Upper lobe of left lung (tissue), 6 donors: ENCODE results near the gene TSSK2. TPM values are rescaled to one million over a fixed set of nuclear protein-coding genes. Genes with fewer than 3 reads are reported as not detected.

Source experiments
- ATAC-seq, 2 donors: fragments of 200-7000 bp; cut with Tn5 transposase; one replicate each; pipeline ENCODE4 v1.9.1; 2022; ENCODE audit warnings: mild to moderate bottlenecking in 2 of 2, moderate library complexity in 2 of 2; ENCODE audit not compliant: low FRiP score in 2 of 2
- DNase-seq, 2 donors: peaks; one replicate each; pipeline ENCODE4 v3.0.0-alpha.2; 2019 to 2020
- H3K27ac ChIP-seq, 4 donors: fragments of 200-600 bp; sonication (generic); one replicate each; pipeline ENCODE4 v1.5.1; 2016 to 2019
- H3K27me3 ChIP-seq, 4 donors: fragments of 200-600 bp; sonication (generic); one replicate each; pipeline ENCODE4 v1.5.1; 2017 to 2019
- H3K36me3 ChIP-seq, 4 donors: fragments of 200-600 bp; sonication (generic); one replicate each; pipeline ENCODE4 v1.5.1; 2016 to 2019
- H3K4me1 ChIP-seq, 4 donors: fragments of 200-600 bp; sonication (generic); one replicate each; pipeline ENCODE4 v1.5.1; 2018 to 2019
- H3K4me3 ChIP-seq, 4 donors: fragments of 200-600 bp; sonication (generic); one replicate each; pipeline ENCODE4 v1.5.1; 2017 to 2019; ENCODE audit warnings: mild to moderate bottlenecking in 2 of 4, moderate library complexity in 1 of 4
- H3K9me3 ChIP-seq, 4 donors: fragments of 200-600 bp; sonication (generic); one replicate each; pipeline ENCODE4 v1.5.1; 2018 to 2019
- EP300 ChIP-seq, 4 donors: sonication (generic); formaldehyde crosslinking; IDR thresholded peaks; one replicate each; pipeline ENCODE4 v1.5.1; 2017; ENCODE audit warnings: antibody characterized with exemption in 4 of 4, control low read depth in 2 of 4
- POLR2A ChIP-seq, 4 donors: fragments of 450-650 bp; IDR thresholded peaks; one replicate each; pipeline ENCODE4 v1.5.1; 2016 to 2017; ENCODE audit warnings: antibody characterized with exemption in 4 of 4, mild to moderate bottlenecking in 2 of 4
- POLR2AphosphoS5 ChIP-seq, 2 donors: sonication (generic); formaldehyde crosslinking; IDR thresholded peaks; one replicate each; pipeline ENCODE4 v1.5.1; 2017; ENCODE audit warnings: antibody characterized with exemption in 2 of 2
- WGBS, 2 donors: methylation state at CpG; one replicate each; pipeline ENCODE4 v1.1.5; 2017 to 2018; 5-methylcytosine and 5-hydroxymethylcytosine counted together
- total RNA-seq, 6 donors: library from RNA; depleted of rRNA in 4 of 6; stranded (reverse); fragments of >200 nt in 4 of 6; gene quantifications; one replicate each; pipeline versions ENCODE4 v1.1.0 to v1.2.1, GENCODE V29; 2016 to 2021
- TF ChIP-seq, protein P1 (sequence below), 6 experiments: fragments of 450-650 bp in 4 of 6; fragments of 200-600 bp in 2 of 6; sonication (generic) in 2 of 6; IDR thresholded peaks; one replicate each; pipeline ENCODE4 v1.5.1; 2016 to 2019; ENCODE audit warnings: antibody characterized with exemption in 6 of 6
- donor health status: DM: no; HTN: no; CAD: no; lungs with moderate emphysema.
- donor health status: DM: no; HTN: yes; CAD: no; lungs with severe emphysema.

The TSSK2 gene
- total RNA-seq, 6 donors from 2014 or later, result not detected

DNA sequence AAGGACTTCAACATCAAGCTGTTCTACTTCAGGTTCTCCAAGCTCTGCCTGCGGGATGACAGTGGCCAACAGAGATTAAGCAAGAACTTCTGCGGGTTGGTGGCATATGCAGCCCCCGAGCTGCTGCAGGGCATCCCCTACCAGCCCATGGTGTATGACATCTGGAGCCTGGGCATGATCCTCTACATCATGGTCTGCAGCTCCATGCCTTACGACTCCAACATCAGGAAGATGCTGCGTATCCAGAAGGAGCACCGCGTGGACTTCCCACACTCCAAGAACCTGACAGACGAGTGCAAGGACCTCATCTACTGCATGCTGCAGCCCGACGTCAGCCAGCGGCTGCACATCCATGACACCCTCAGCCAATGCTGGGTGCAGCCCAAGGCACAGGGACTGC, 6.1 kb upstream of the TSSK2 start:
- no peak for TF ChIP-seq POLR2AphosphoS5 (IDR thresholded peaks at IDR 0.05)
- no peak for TF ChIP-seq EP300 (IDR thresholded peaks at IDR 0.05)
- no peak for TF ChIP-seq POLR2A (IDR thresholded peaks at IDR 0.05)
- TF ChIP-seq, protein P1, sequence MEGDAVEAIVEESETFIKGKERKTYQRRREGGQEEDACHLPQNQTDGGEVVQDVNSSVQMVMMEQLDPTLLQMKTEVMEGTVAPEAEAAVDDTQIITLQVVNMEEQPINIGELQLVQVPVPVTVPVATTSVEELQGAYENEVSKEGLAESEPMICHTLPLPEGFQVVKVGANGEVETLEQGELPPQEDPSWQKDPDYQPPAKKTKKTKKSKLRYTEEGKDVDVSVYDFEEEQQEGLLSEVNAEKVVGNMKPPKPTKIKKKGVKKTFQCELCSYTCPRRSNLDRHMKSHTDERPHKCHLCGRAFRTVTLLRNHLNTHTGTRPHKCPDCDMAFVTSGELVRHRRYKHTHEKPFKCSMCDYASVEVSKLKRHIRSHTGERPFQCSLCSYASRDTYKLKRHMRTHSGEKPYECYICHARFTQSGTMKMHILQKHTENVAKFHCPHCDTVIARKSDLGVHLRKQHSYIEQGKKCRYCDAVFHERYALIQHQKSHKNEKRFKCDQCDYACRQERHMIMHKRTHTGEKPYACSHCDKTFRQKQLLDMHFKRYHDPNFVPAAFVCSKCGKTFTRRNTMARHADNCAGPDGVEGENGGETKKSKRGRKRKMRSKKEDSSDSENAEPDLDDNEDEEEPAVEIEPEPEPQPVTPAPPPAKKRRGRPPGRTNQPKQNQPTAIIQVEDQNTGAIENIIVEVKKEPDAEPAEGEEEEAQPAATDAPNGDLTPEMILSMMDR (IDR thresholded peaks at IDR 0.05), result no peak
- Histone ChIP-seq H3K4me3 (no peak overlapping the region), H3K9me3 (no peaks in the 10 kb centered on the region), H3K36me3 (no peaks in the 10 kb centered on the region), H3K27ac (no peak overlapping the region), H3K4me1 (peaks cover 17 to 22% (median 20%) of the 10 kb centered on the region in 4 donors), H3K27me3 (no peaks in the 10 kb centered on the region)
- 89 to 96% methylated on average over 8 to 11 of the region's 11 CpGs for WGBS, 2 donors
- DNase-seq (no peak), ATAC-seq (no peak)

DNA sequence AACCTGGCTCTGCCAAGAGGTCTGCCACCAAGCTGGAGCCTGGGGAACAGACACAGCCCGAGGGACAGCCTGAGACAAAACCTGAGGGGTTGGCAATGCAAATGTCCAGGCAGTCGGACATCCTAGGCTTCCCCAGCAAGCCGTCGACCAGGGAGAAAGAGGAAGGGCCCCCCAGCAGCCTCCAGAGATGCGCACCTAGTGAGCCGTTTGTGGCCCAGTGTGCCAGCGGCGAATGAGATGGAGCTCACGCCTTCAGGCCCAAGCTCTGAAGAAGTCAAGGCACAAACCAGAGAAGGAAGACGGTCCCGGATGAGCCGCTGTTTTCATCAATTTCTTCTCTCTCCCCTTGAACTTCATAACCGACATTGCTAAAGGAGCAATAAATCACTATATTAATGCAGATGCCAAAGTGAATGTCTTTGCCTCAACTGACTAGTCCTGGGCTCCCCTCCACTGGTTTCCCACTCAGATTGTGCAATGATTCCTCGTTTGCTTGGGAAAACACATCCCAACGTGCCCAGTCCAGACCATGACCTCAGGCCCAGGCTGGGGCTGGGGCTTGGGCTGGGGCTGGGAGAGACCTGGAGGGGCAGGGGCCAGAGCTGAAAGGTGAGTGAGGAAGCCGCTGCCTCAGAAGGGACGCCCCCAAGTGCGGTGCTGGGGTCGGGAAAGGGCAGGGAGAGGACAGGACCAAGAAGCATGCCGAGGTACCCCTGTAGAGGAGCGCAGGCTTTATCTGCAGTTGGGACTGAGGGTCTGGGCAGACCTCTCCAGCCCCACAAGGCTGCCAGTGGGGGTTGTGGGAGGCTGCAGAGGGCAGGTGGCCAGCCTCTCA, 5.4 kb upstream of the TSSK2 start:
- no peak overlapping the region for H3K4me3 ChIP-seq
- H3K9me3 ChIP-seq, result no peaks in the 10 kb centered on the region
- no peaks in the 10 kb centered on the region for H3K27me3 ChIP-seq
- no peaks in the 10 kb centered on the region for H3K36me3 ChIP-seq
- H3K27ac ChIP-seq, result no peak overlapping the region
- TF ChIP-seq, protein P1 (IDR thresholded peaks at IDR 0.05), result no peak
- TF ChIP-seq EP300 (IDR thresholded peaks at IDR 0.05), result no peak
- no peak for TF ChIP-seq POLR2A (IDR thresholded peaks at IDR 0.05)
- TF ChIP-seq POLR2AphosphoS5 (IDR thresholded peaks at IDR 0.05), result no peak
- DNase-seq, result no peak
- H3K4me1 ChIP-seq, result peaks cover 10 to 15% (median 13%) of the 10 kb centered on the region in 4 donors
- 79 to 84% methylated on average over 21 of the region's 21 CpGs for WGBS, 2 donors
- no peak for ATAC-seq

DNA sequence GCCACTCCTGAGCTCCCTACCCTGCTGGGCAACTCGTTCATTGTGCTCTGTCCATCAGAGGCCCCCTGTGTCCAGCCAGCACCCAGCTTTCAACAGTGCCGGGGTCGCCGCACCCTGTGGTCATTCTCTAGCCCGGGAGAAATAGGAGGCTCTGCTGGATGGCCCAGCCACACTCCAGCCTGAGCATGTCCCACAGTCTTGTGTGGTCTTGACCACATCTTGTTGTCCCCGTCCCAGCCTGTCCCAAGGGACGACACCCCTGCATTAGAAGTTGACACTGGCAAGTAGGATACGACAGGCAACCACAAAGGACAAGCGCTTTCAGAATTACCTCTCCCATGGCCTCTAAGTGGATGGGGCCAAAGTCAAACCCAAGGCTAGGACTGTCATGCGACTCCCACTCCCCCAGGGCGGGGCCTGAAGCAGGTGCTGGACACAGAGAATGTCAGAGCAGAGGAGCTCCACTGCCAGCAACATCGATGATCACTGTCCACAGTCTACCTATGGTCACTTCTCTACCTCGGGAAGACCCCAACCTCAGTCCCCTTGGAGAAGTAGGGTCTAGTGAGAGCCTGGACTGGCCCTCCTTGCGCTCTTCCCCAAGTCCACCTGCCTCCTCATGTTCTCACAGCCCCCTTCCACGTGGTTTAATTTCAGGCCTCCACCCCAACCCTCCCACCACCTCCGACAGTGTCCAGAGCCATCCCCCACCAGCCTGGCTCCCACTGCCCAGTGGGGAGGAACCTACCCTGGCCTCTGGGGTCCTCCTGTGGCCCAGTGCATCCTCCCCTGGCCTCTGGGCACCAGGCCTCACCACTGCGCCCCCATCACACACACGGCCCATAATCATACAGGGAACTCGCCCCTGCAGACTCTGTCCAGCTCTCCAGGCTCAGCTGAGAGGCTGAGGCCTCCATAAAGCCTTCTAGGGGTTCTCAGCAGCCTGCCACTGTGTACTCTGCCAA, 4.5 kb upstream of the TSSK2 start:
- Histone ChIP-seq H3K27me3 (no peaks in the 10 kb centered on the region), H3K4me1 (peaks cover 3 to 7% (median 6%) of the 10 kb centered on the region in 4 donors), H3K4me3 (no peak overlapping the region), H3K27ac (no peak overlapping the region), H3K36me3 (peaks cover 0 to 7% (median 3%) of the 10 kb centered on the region in 4 donors), H3K9me3 (no peaks in the 10 kb centered on the region)
- DNase-seq, result no peak
- no peak for ATAC-seq
- WGBS, 2 donors, result 89 to 92% methylated on average over 16 to 19 of the region's 19 CpGs
- TF ChIP-seq EP300 (IDR thresholded peaks at IDR 0.05) (no peak), POLR2AphosphoS5 (IDR thresholded peaks at IDR 0.05) (no peak), POLR2A (IDR thresholded peaks at IDR 0.05) (no peak)
- TF ChIP-seq, protein P1 (IDR thresholded peaks at IDR 0.05), result no peak

DNA sequence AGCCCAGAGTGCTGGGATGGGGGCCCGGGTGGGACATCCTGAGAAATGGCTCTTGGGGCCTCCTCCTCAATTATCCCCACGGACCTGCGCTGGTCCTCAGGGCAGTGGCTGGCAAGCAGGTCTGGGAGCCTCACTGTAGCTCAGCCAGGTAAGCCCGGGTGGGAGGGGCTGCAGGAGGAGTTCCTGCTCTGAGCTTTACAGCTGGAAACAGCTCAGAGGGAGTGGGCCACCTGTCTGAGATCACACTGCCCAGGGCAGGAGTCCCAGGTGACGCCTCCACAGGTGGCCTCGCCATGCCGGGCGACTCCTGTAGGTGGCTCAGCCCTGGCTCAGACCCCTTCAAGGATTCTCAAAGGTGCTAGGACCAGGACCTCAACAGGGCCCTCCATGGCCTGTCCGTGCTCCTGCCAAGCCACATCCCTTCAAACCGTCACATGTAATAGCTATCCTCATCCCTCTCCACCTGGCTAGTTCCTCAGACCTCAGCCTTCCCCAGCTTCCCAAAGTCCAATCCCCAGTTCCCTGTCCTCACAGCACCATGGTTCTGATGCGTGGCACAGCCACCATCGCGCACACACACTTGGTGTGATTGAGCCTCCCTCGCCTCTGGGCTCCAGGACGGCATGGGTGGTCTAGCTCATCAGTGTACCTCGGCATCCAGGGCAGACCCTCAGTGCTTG, 3.6 kb upstream of the TSSK2 start:
- WGBS, 2 donors, result 91 to 93% methylated on average over 10 to 16 of the region's 16 CpGs
- Histone ChIP-seq H3K27me3 (no peaks in the 10 kb centered on the region), H3K27ac (no peak overlapping the region), H3K4me1 (peaks cover 3 to 7% (median 6%) of the 10 kb centered on the region in 4 donors), H3K9me3 (no peaks in the 10 kb centered on the region), H3K4me3 (no peak overlapping the region), H3K36me3 (peaks cover 0 to 15% (median 7%) of the 10 kb centered on the region in 4 donors)
- ATAC-seq, result no peak
- no peak for DNase-seq
- TF ChIP-seq POLR2A (IDR thresholded peaks at IDR 0.05) (no peak), POLR2AphosphoS5 (IDR thresholded peaks at IDR 0.05) (no peak), EP300 (IDR thresholded peaks at IDR 0.05) (no peak)
- TF ChIP-seq, protein P1 (IDR thresholded peaks at IDR 0.05), result no peak
